Activated T-cell treated with anti-CD3 and anti-CD28 coated beads, Interleukin-2, amount 50 U/mL, for 1 hour (primary cell): ENCODE measurements around the gene CARNS1.

Experiments used
- DNase-seq: peaks from one replicate; pipeline ENCODE4 v3.0.0-alpha.2; 2020

Gene CARNS1

DNA sequence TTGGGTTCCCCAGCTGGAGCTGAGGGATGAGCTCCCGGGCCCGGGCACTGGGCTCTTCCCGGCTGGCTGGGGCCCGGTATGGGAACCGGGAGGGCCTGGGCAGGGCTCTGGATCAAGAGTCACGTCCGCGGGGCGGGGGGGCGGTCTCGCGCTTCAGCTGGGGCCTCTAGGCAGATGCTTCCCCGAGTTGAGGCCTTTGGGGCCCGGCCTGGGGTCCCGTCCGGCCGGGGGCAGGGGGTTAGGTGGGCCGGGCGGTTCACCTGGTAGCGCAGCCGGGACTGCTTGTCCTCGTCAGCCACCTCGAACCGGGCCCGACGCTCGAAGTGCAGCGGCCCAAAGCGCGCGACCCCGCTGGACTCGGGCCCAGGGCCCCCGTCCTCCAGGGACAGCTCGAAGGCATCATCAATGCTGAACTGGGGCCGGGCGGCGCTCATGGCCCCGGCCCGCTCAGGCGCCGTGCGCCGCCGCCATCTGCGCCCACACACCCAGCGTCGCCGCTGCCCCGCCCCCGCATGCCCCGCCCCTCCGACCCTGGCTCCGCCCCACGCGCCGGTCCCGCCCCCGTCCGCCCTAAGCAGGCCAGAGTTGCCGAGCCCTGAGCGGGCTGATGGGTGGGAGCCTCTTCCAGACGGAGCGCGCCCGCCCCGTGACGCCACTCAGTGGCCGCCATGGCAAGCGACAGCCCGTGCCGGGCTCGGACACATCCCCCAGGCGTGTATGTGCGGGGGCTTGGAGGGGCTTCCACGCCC lies 53.5 kb downstream of the CARNS1 start, which contains the start of gene TMEM134:
Gene TMEM134, minus strand, starts transcription at position 493 of the 749 bp plus-strand sequence. Its CDS starts 59 bp downstream, at position 434.
- peak; percentile 93 for DNase-seq

DNA sequence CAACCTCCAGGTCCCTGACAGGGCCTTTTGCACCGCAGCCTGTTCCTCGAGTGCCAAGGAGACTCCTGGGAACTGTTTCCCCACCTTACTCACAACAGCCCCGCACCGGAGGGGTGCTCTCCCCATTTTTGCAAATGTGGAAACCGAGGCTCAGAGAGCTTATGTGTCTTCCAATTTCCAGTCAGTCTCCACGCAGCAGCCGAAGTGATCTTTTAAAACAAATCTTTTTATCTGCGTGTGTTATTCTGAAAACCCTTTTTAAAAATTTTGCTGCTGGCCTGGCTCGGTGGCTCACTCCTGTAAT lies 54.0 kb downstream of the CARNS1 start:
- DNase-seq, result no peak

DNA sequence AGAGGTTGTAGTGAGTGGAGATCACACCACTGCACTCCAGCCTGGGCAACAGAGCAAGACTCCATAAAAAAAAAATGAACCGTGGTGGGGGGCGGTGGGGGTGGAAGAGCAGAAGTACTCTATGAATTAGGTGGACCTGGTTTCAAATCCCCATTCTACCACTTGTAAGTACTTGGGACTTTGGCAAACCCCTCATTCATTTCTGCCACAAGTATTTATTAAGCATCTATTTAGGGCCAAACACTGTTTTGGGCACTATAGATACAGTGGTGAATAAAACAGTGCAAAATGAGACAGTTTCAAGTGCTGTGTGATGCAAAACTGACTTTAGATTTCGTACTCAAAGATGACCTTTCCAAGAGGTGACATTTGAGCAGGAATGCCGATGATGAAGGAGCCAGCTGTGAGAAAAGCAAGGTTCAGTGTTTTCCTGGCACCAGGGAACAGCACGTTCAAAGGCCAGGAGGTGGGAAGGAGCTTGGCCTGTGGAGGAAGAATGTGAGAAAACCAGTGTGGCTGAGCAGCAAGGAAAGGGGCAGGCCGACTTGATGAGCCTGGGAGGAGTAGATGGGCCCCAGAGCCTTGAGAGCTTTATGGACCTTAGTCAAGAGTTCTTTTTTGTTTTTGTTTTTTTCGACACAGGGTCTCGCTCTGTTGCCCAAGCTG lies 55.0 kb downstream of the CARNS1 start:
- no peak for DNase-seq

DNA sequence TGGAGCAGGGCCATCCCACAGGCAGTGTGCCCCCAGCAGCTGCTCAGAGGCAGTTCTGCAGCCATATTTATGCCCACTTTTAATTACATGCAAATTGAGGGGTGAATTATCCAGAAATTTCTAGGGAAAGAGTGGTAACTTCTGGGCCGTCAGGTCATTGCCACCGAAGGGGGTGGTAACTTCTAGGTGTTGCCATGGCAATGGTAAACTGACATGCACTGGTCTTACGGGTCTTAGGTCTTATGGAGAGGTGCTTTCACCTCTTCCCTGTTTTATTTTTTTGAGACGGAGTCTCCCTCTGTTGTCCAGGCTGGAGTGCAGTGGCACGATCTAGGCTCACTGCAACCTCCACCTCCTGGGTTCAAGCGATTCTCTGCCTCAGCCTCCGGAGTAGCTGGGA lies 57.4 kb downstream of the CARNS1 start:
- no peak for DNase-seq
